Activated CD8-positive, alpha-beta T cell treated with anti-CD3 and anti-CD28 coated beads, Interleukin-2, amount 10 ng/mL, durations not matched to agents 7 days and 5 days (primary cell): ENCODE results near the gene MAMLD1. TPM values are rescaled to one million over a fixed set of nuclear protein-coding genes. Genes with fewer than 3 reads are reported as not detected.
A peak's percentile ranks its signal among the peaks of the same experiment; 100 is the strongest.

Experiments used
- ATAC-seq: fragments of 150-1000 bp; cut with Tn5 transposase; one replicate; pipeline ENCODE4 v1.10.0; 2021; ENCODE audit warnings: moderate library complexity
- CTCF ChIA-PET: fragments of 350-600 bp; sonication (Branson Sonifier 250); formaldehyde crosslinking; loops from one replicate; lab custom pipeline; 2021; ENCODE audit warnings: antibody characterized with exemption; lab: Charles Lee
- POLR2A ChIA-PET: fragments of 350-600 bp; sonication (Branson Sonifier 250); formaldehyde crosslinking; loops from one replicate; lab custom pipeline; 2021; ENCODE audit warnings: antibody characterized with exemption; lab: Charles Lee
- DNase-seq: peaks from one replicate; pipeline ENCODE4 v3.0.0-alpha.2; 2020
- H3K27ac Mint-ChIP-seq: one replicate; pipeline ENCODE4 v1.8.0; 2021; ENCODE audit warnings: mild to moderate bottlenecking, mixed read lengths
- H3K27me3 Mint-ChIP-seq: one replicate; pipeline ENCODE4 v1.8.0; 2021; ENCODE audit warnings: low read depth, mixed read lengths
- H3K36me3 Mint-ChIP-seq: one replicate; pipeline ENCODE4 v1.8.0; 2021; ENCODE audit warnings: low read depth, mixed read lengths
- H3K4me1 Mint-ChIP-seq: one replicate; pipeline ENCODE4 v1.8.0; 2021; ENCODE audit warnings: low read depth, mixed read lengths
- H3K4me3 Mint-ChIP-seq: one replicate; pipeline ENCODE4 v1.8.0; 2021; ENCODE audit warnings: mild to moderate bottlenecking, mixed read lengths
- H3K9me3 Mint-ChIP-seq: one replicate; pipeline ENCODE4 v1.8.0; 2022; ENCODE audit warnings: mixed read lengths; ENCODE audit not compliant: insufficient read depth
- total RNA-seq, 2 experiments: library from RNA; stranded (reverse); gene quantifications; one replicate each; pipeline ENCODE4 v1.2.3, GENCODE V29; 2021

The MAMLD1 gene
- total RNA-seq, 2 experiments from 2014 or later: 0.81 to 1.4 TPM

DNA sequence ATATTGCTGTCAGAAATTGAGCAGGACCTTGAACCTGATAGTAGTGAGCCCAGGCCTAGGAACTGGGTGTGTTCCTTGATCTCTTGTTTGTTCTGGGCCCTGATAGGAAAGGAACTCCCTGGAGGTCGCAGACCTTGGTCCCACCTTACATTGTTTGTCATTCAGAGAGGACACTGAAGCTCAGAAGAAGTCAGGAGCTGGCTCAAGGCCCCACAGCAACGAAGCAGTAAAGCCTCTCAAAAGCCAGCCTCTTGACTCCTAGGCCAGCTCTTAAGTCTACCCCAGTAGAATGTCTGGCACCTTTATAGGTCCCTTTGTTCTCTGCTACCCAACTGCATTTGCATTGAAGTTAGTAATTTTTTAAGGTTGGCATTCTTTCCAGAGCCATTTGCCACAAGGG, 46.8 kb downstream of the MAMLD1 start:
- H3K27ac Mint-ChIP-seq: no peak overlapping the region
- DNase-seq: no peak

DNA sequence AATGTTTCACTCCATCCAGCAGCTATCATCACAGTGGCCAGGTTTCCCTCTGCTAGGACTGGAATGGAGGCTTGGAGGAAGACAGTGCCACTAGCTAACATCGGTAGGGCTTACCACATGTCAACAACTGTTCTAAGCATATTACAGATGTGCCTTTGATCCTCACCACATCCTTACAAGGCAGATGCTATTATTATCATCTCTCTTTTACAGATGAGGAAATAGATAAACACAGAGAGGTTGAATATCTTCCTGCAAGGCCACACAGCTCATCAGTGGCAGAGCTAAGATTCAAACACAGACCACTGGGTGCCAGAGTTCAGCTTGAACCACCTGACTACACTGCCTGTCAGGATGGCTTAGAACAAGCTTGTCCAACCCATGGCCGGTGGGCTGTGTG, 47.4 kb downstream of the MAMLD1 start:
- Mint-ChIP-seq H3K9me3 (no peaks in the 10 kb centered on the region), H3K4me3 (peak overlapping the region; percentile 20), H3K36me3 (no peaks in the 10 kb centered on the region), H3K4me1 (peaks cover 24% of the 10 kb centered on the region), H3K27me3 (peaks cover 10% of the 10 kb centered on the region), H3K27ac (peak overlapping the region; percentile 29)
- peak; percentile 95 for ATAC-seq
- ChIA-PET CTCF (interaction anchor here (0.9 to 2.2 kb wide), 3 partner anchors 44 to 73 kb away, joined by 3 to 4 read pairs (median 3); no protein-coding TSS in a partner anchor), POLR2A (no interaction called here)
- DNase-seq: peak; percentile 28

More for the DNA sequence above, 46.8 kb downstream of the MAMLD1 start:
- no peaks in the 10 kb centered on the region for H3K9me3 Mint-ChIP-seq
- H3K4me1 Mint-ChIP-seq: peaks cover 24% of the 10 kb centered on the region
- ChIA-PET CTCF (interaction anchor here (0.9 to 2.2 kb wide), 3 partner anchors 44 to 74 kb away, joined by 3 to 4 read pairs (median 3); no protein-coding TSS in a partner anchor), POLR2A (no interaction called here)
- no peaks in the 10 kb centered on the region for H3K36me3 Mint-ChIP-seq
- peaks cover 9% of the 10 kb centered on the region for H3K27me3 Mint-ChIP-seq
- H3K4me3 Mint-ChIP-seq: no peak overlapping the region
- no peak for ATAC-seq

DNA sequence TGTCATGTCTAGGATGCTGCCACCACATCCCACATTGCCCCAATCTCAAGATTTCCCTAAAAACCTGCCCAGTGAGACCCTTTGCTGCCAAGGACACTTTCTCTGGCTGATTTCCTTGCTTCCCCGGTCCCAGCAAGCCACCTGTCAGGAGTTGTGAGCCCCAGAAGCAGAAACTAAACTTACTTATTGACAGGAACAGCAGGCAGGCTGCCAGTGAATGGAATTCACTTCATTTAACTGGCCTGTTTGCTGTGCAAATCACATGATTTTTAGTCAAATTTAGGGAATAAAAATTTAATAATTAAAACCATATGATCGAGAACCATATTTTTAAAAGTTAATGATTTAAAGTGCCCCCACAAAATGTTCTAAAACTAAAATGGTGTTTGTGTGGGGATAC, 48.5 kb downstream of the MAMLD1 start:
- Mint-ChIP-seq H3K36me3 (no peaks in the 10 kb centered on the region), H3K4me3 (no peak overlapping the region), H3K27me3 (peaks cover 10% of the 10 kb centered on the region), H3K9me3 (no peaks in the 10 kb centered on the region), H3K27ac (no peak overlapping the region), H3K4me1 (peaks cover 24% of the 10 kb centered on the region)
- DNase-seq (no peak), ATAC-seq (no peak)
- POLR2A ChIA-PET: no interaction called here
- CTCF ChIA-PET: interaction anchor here (2.2 kb wide), 1 partner anchor 45 kb away, joined by 4 read pairs; no protein-coding TSS in a partner anchor

DNA sequence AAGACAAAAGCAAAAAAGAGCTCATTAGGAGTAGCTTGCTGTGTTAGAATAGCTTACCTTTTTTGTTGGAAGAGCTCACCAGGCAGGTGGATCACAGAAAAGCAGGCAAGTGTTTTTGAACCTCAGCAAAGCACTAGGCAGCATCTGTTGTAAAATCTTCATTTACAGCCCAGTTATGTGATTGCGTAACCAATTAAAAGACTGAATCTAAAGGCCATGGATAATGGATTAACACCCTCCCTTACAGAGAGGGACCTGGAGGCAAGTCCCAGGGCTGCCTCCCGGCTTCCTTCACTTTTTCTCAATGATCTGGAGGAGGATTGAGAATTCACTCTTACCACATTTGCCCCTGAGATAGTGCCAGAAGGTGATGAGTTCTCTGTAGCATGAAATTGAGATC, 51.1 kb downstream of the MAMLD1 start:
- ATAC-seq: no peak
- ChIA-PET CTCF (interaction anchor here (0.6 kb wide), 1 partner anchor 11 kb away, joined by 3 read pairs; no protein-coding TSS in a partner anchor), POLR2A (no interaction called here)
- no peaks in the 10 kb centered on the region for H3K36me3 Mint-ChIP-seq
- no peaks in the 10 kb centered on the region for H3K9me3 Mint-ChIP-seq
- peaks cover 7% of the 10 kb centered on the region for H3K27me3 Mint-ChIP-seq
- H3K4me3 Mint-ChIP-seq: no peak overlapping the region
- no peak overlapping the region for H3K27ac Mint-ChIP-seq
- DNase-seq: no peak
- peaks cover 24% of the 10 kb centered on the region for H3K4me1 Mint-ChIP-seq

DNA sequence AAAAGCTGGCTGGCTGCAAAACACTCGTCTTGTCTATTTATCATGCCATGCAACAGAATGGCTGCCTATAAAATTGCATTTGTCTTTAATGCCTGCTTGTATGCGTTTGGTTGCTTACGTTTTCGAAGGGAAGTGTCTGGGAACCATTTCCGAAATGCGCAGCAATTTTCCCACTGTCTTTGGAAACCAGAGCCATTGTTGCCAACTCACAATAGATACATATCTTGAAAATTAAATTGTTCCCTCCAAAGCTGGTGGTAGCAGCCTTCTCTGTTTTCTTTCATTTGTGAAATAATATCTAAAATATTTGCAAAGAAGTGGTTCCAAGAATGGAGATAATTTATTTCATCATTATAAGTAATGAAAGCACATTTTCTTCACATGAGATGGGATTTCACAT, 53.4 kb downstream of the MAMLD1 start:
- Mint-ChIP-seq H3K4me1 (peaks cover 4% of the 10 kb centered on the region), H3K9me3 (no peaks in the 10 kb centered on the region), H3K27ac (no peak overlapping the region), H3K27me3 (peaks cover 7% of the 10 kb centered on the region), H3K36me3 (no peaks in the 10 kb centered on the region), H3K4me3 (no peak overlapping the region)
- CTCF ChIA-PET: no interaction called here
- POLR2A ChIA-PET: no interaction called here
- ATAC-seq (no peak), DNase-seq (no peak)

DNA sequence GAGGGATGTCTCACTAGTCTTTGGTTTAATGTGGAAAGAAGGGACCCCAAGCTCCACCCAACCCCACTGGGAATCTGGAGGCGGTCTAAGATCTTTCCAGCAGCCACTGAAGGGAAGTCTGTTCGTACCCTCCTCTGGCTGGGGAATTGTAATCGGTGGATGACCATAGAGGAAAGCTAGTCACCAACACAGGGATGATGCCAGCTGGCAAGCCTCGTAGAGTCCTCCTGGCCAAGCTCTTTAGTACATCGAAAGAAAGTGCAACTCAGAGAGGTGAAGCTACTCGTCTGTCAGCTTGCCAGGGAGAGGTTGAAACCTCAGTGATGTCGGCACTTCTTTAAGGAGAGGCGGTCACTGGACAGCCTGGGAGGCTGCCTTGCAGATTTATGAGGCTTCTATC, 58.7 kb downstream of the MAMLD1 start:
- no peak for DNase-seq
- Mint-ChIP-seq H3K27ac (no peak overlapping the region), H3K4me3 (no peak overlapping the region), H3K36me3 (no peaks in the 10 kb centered on the region), H3K4me1 (no peaks in the 10 kb centered on the region), H3K9me3 (no peaks in the 10 kb centered on the region), H3K27me3 (no peaks in the 10 kb centered on the region)
- ChIA-PET CTCF (no interaction called here), POLR2A (no interaction called here)
- ATAC-seq: no peak

DNA sequence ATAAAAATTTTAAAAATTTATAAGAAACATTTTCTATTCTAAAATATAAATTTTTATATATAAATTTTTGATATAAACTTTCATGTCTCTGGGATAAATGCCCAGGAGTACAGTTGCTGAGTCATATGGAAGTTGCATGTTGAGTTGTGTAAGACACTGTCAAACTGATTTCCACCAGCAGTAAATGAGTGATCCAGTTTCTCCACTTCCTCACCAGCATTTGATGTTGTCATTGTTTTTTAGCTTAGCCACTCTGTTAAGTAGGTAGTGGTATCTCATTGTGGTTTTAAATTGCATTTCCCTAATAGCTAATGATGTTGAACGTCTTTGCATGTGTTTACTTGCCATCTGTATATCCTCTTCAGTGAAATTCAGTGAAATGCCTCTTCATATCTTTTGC, 66.5 kb downstream of the MAMLD1 start:
- POLR2A ChIA-PET: no interaction called here
- no peak overlapping the region for H3K27ac Mint-ChIP-seq
- CTCF ChIA-PET: no interaction called here
- H3K9me3 Mint-ChIP-seq: no peaks in the 10 kb centered on the region
- ATAC-seq (no peak), DNase-seq (no peak)
- peaks cover 6% of the 10 kb centered on the region for H3K27me3 Mint-ChIP-seq
- no peaks in the 10 kb centered on the region for H3K36me3 Mint-ChIP-seq
- H3K4me1 Mint-ChIP-seq: no peaks in the 10 kb centered on the region
- H3K4me3 Mint-ChIP-seq: no peak overlapping the region

DNA sequence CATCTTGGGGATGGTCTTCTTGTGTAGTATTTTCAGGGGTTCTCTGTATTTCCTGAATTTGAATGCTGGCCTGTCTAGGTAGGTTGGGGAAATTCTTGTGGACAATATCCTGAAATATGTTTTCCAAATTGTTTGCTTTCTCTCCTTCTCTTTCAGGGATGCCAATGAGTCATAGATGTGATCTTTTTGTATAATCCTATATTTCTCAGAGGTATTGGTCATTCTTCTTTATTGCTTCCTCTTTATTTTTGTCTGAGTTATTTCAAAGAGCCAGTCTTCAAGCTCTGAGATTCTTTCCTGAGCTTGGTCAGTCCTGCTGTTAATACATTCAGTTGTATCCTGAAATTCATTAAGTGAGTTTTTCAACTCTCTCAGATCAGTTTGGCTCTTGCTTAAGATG, 73.1 kb downstream of the MAMLD1 start:
- DNase-seq (no peak), ATAC-seq (no peak)
- Mint-ChIP-seq H3K27me3 (peaks cover 13% of the 10 kb centered on the region), H3K4me1 (no peaks in the 10 kb centered on the region), H3K27ac (no peak overlapping the region), H3K4me3 (no peak overlapping the region), H3K36me3 (no peaks in the 10 kb centered on the region), H3K9me3 (no peaks in the 10 kb centered on the region)
- ChIA-PET CTCF (no interaction called here), POLR2A (no interaction called here)

DNA sequence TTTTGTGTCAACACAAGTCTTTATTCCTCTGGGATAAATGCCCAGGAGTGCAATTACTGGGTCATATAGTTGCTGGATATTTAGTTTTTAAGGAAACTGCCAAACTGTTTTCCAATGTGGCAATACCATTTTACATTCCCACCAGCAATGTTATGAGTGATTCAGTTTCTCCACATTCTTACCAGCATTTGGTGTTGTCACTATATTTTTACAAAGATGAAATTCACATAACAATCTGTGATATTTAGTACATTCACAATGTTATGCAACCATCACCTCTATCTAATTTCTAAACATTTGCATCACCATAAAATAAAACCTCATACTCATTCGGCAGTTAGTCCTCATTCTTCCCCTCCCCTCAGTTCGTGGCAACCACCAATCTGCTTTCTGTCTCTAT, 75.0 kb downstream of the MAMLD1 start:
- ChIA-PET CTCF (no interaction called here), POLR2A (no interaction called here)
- Mint-ChIP-seq H3K9me3 (no peaks in the 10 kb centered on the region), H3K27ac (no peak overlapping the region), H3K36me3 (no peaks in the 10 kb centered on the region), H3K27me3 (peaks cover 10% of the 10 kb centered on the region), H3K4me3 (no peak overlapping the region), H3K4me1 (no peaks in the 10 kb centered on the region)
- no peak for DNase-seq
- ATAC-seq: no peak

DNA sequence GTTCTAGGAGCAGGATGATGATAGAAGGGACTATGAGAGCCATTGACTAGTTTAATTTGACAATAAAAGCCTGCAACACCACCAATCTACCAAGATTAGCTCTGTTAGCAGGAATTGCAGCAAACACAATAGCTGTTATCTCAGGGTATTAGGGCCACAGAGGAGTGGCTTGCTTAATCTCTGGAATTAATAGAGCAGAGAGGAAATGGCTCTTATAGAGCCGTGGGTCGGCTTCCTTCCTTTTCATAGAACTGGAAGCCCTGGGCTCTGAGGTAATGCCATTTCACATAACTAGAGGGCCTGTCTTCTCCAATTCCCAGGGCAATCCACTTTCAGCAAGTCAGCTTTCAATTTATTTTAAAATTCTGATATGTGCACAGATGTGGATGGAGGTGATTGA, 83.0 kb downstream of the MAMLD1 start:
- ChIA-PET POLR2A (no interaction called here), CTCF (interaction anchor here (0.9 kb wide), 1 partner anchor 81 kb away, joined by 3 read pairs; no protein-coding TSS in a partner anchor)
- H3K27me3 Mint-ChIP-seq: peaks cover 2% of the 10 kb centered on the region
- no peaks in the 10 kb centered on the region for H3K36me3 Mint-ChIP-seq
- no peak for ATAC-seq
- no peak overlapping the region for H3K27ac Mint-ChIP-seq
- peaks cover 11% of the 10 kb centered on the region for H3K4me1 Mint-ChIP-seq
- no peaks in the 10 kb centered on the region for H3K9me3 Mint-ChIP-seq
- H3K4me3 Mint-ChIP-seq: no peak overlapping the region
- no peak for DNase-seq

DNA sequence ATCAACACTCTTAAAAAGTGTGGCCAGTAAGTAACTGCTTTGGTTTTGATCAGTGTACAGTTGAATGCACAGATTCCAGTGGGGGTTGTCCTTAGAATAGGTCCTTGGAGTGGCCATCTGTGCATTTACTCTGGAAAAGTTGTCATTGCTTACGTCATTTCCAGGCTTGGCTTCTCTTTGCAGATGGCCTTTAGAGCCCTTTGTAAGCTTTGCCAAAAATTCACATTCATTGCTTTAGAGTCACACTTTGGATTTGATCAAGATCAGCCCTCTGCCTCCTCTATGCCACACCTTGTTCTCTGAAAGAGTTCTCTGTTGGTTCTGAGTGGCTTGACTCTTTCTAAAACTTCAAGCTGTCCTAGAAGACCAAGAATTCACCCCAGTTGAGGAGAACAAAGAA, 83.9 kb downstream of the MAMLD1 start:
- DNase-seq: no peak
- POLR2A ChIA-PET: no interaction called here
- no peak for ATAC-seq

DNA sequence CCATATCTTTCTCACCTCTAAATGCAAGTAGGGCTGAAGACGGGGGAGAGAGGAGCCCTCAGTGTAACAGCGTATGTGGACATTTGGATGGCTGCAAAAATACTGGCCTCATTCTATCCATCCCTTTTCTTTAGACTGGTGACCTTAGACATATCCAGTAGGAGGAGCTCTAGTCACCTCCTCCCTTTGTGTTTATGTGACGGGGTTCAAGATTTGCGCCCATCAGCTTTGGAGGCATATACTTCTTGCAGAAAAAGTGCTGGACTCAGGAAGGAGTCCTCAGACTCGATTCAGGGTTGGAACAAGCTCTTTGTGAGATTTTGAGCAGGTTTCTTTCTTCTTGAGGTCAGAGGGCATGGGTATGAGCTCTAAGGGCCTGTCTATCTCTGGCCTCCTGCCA, 86.2 kb downstream of the MAMLD1 start:
- Mint-ChIP-seq H3K27ac (no peak overlapping the region), H3K36me3 (no peaks in the 10 kb centered on the region), H3K27me3 (no peaks in the 10 kb centered on the region), H3K9me3 (no peaks in the 10 kb centered on the region), H3K4me3 (no peak overlapping the region), H3K4me1 (peaks cover 14% of the 10 kb centered on the region)
- ATAC-seq: no peak
- POLR2A ChIA-PET: no interaction called here
- CTCF ChIA-PET: interaction anchor here (0.8 to 3.2 kb wide), 9 partner anchors 9 to 238 kb away, joined by 3 to 16 read pairs (median 8); no protein-coding TSS in a partner anchor
- no peak for DNase-seq

More for the DNA sequence above, 83.9 kb downstream of the MAMLD1 start:
- Mint-ChIP-seq H3K36me3 (no peaks in the 10 kb centered on the region), H3K4me1 (peaks cover 14% of the 10 kb centered on the region), H3K27ac (no peak overlapping the region), H3K4me3 (no peak overlapping the region), H3K9me3 (no peaks in the 10 kb centered on the region), H3K27me3 (peaks cover 2% of the 10 kb centered on the region)
- CTCF ChIA-PET: interaction anchor here (1.2 kb wide), 1 partner anchor 41 kb away, joined by 4 read pairs; no protein-coding TSS in a partner anchor
